GM12878 (cell line): Measurements from ENCODE around the gene ANKRD44. TPM values are rescaled to one million over a fixed set of nuclear protein-coding genes. Genes with fewer than 3 reads are reported as not detected.

Experiments used
- ATF2 ChIP-seq: IDR thresholded peaks from 2 replicates; pipeline ENCODE4 v1.6.1; 2012; ENCODE audit warnings: low read length, inconsistent platforms
- CEBPZ ChIP-seq: fragments of 150-350 bp; IDR thresholded peaks from 2 replicates; pipeline ENCODE4 v1.6.1; 2016; ENCODE audit warnings: low read depth, low read length
- CHD1 ChIP-seq: IDR thresholded peaks from 2 replicates; pipeline ENCODE4 v1.6.1; 2012; ENCODE audit warnings: low read depth, low read length, improper control_type of control experiment
- KLF5 ChIP-seq: fragments of 450-650 bp; IDR thresholded peaks from 2 replicates; pipeline ENCODE4 v1.6.1; 2014; ENCODE audit warnings: mild to moderate bottlenecking; ENCODE audit not compliant: partially characterized antibody
- NRF1 ChIP-seq: conservative IDR thresholded peaks from 2 replicates; pipeline ENCODE4 v1.6.1; 2011; ENCODE audit warnings: mild to moderate bottlenecking, low read depth, low read length, improper control_type of control experiment
- PAX8 ChIP-seq: fragments of 450-650 bp; IDR thresholded peaks from 2 replicates; pipeline ENCODE4 v1.6.1; 2017; ENCODE audit warnings: mild to moderate bottlenecking, moderate library complexity
- RAD21 ChIP-seq: IDR thresholded peaks from 2 replicates; pipeline ENCODE4 v1.6.1; 2011; ENCODE audit warnings: mild to moderate bottlenecking, low read depth, low read length, moderate library complexity; ENCODE audit not compliant: insufficient read depth
- RCOR1 ChIP-seq: conservative IDR thresholded peaks from 2 replicates; pipeline ENCODE4 v1.6.1; 2012; ENCODE audit warnings: low read depth, low read length, improper control_type of control experiment
- SRF ChIP-seq, 2 experiments: IDR thresholded peaks; 2 replicates each; pipeline ENCODE4 v1.6.1; 2011; ENCODE audit warnings: low read depth in 2 of 2, low read length in 2 of 2, mild to moderate bottlenecking in 1 of 2, moderate library complexity in 1 of 2
- WRNIP1 ChIP-seq: IDR thresholded peaks from 2 replicates; pipeline ENCODE4 v1.6.1; 2011; ENCODE audit warnings: low read depth, low read length, improper control_type of control experiment, borderline replicate concordance
- ZNF384 ChIP-seq: IDR thresholded peaks from 2 replicates; pipeline ENCODE4 v1.6.1; 2012; ENCODE audit warnings: low read depth, mild to moderate bottlenecking, low read length, improper control_type of control experiment, borderline replicate concordance
- ZNF592 ChIP-seq: fragments of 450-650 bp; IDR thresholded peaks from 2 replicates; pipeline ENCODE4 v1.6.1; 2017; ENCODE audit warnings: mild to moderate bottlenecking, moderate library complexity
- ZZZ3 ChIP-seq: IDR thresholded peaks from 2 replicates; pipeline ENCODE4 v1.6.1; 2011; ENCODE audit warnings: low read depth; ENCODE audit not compliant: control insufficient read depth, insufficient read length
- polyA plus RNA-seq, 11 experiments: library from polyadenylated mRNA; depleted of rRNA in 4 of 11; unstranded in 6 of 11; stranded (reverse) in 5 of 11; fragments of >200 nt; fragmentation: Nextera tagmentation in 4 of 11; fragmentation: Illumina TruSeq in 1 of 11; extraction: Ambion mirVana in 4 of 11; extraction: Trizol in 1 of 11; gene quantifications; 1 replicate in 1 of 11; 2 replicates in 10 of 11; pipeline versions ENCODE4 v1.2.1 to v1.2.3, GENCODE V29; 2011 to 2016; ENCODE audit warnings: inconsistent platforms in 2 of 11, missing spikeins in 2 of 11, low read depth in 1 of 11
- total RNA-seq, 4 experiments: library from RNA; depleted of rRNA in 3 of 4; stranded (reverse); fragments of >200 nt in 3 of 4; fragmentation: Illumina TruSeq in 1 of 4; extraction: Trizol in 1 of 4; gene quantifications; 2 replicates each; pipeline versions ENCODE4 v1.2.1 to v1.2.3, GENCODE V29; 2013 to 2021
- TF ChIP-seq, protein P1 (sequence below): fragments of 450-650 bp; IDR thresholded peaks from 2 replicates; pipeline ENCODE4 v1.6.1; 2017; ENCODE audit warnings: mild to moderate bottlenecking, moderate library complexity
- TF ChIP-seq, protein P2 (sequence below): fragments of 450-650 bp; IDR thresholded peaks from 2 replicates; pipeline ENCODE4 v1.6.1; 2016; ENCODE audit warnings: mild to moderate bottlenecking

ANKRD44 gene
- total and polyA plus RNA-seq, 10 of the 15 experiments (the other 5 are each of a cell fraction or from before 2014, with no cell fraction given), result 19.1 to 99.1 (median 59.6) TPM

DNA sequence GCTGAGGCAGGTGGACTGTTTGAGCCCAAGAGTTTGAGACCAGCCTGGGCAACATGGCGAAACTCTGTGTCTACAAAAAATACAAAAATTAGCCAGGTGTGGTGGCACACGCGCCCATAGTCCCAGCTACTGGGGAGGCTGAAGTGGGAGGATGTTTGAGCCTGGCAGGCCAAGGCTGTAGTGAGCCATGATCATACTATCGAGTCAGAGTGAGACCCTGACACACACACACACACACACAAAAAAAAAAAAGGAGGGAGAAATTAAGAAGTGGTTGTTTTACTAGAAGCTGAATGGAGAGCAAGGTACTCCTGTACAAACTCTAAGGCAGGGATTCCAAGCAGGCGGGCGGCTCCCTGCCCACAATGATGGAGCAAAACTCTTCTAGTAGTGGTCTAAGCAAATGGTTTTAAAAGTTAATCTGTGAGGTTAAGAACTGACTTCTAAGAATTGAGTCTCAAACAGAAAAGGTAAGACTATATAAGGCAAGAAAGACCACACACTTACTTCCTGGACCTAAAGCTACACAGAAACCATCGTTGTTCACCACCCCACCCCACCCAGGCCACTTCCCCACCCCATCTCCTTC lies 2.6 kb downstream of the ANKRD44 start (continued):
- TF ChIP-seq ATF2 (no peak), ZNF592 (no peak), CEBPZ (no peak), KLF5 (no peak), ZNF384 (peak; percentile 57), NRF1 (no peak), RCOR1 (no peak), WRNIP1 (no peak), SRF (IDR thresholded peaks at IDR 0.05; ENCODE audit: low read depth in 2 of 2, low read length in 2 of 2) (peak; percentile 74 to 91), ZZZ3 (no peak), CHD1 (peak; percentile 35; the same call in 1 of the 2 replicates), PAX8 (no peak), RAD21 (no peak)
- TF ChIP-seq, protein P1, sequence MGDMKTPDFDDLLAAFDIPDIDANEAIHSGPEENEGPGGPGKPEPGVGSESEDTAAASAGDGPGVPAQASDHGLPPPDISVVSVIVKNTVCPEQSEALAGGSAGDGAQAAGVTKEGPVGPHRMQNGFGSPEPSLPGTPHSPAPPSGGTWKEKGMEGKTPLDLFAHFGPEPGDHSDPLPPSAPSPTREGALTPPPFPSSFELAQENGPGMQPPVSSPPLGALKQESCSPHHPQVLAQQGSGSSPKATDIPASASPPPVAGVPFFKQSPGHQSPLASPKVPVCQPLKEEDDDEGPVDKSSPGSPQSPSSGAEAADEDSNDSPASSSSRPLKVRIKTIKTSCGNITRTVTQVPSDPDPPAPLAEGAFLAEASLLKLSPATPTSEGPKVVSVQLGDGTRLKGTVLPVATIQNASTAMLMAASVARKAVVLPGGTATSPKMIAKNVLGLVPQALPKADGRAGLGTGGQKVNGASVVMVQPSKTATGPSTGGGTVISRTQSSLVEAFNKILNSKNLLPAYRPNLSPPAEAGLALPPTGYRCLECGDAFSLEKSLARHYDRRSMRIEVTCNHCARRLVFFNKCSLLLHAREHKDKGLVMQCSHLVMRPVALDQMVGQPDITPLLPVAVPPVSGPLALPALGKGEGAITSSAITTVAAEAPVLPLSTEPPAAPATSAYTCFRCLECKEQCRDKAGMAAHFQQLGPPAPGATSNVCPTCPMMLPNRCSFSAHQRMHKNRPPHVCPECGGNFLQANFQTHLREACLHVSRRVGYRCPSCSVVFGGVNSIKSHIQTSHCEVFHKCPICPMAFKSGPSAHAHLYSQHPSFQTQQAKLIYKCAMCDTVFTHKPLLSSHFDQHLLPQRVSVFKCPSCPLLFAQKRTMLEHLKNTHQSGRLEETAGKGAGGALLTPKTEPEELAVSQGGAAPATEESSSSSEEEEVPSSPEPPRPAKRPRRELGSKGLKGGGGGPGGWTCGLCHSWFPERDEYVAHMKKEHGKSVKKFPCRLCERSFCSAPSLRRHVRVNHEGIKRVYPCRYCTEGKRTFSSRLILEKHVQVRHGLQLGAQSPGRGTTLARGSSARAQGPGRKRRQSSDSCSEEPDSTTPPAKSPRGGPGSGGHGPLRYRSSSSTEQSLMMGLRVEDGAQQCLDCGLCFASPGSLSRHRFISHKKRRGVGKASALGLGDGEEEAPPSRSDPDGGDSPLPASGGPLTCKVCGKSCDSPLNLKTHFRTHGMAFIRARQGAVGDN, result no peak
- TF ChIP-seq, protein P2, sequence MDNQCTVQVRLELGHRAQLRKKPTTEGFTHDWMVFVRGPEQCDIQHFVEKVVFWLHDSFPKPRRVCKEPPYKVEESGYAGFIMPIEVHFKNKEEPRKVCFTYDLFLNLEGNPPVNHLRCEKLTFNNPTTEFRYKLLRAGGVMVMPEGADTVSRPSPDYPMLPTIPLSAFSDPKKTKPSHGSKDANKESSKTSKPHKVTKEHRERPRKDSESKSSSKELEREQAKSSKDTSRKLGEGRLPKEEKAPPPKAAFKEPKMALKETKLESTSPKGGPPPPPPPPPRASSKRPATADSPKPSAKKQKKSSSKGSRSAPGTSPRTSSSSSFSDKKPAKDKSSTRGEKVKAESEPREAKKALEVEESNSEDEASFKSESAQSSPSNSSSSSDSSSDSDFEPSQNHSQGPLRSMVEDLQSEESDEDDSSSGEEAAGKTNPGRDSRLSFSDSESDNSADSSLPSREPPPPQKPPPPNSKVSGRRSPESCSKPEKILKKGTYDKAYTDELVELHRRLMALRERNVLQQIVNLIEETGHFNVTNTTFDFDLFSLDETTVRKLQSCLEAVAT, result peak; percentile 69
